GM12878 (cell line): ENCODE results near the gene JAG1.

Experiments
- E2F4 ChIP-seq: IDR thresholded peaks from 2 replicates; pipeline ENCODE4 v1.6.1; 2012; ENCODE audit warnings: low read depth, low read length, improper control_type of control experiment
- EZH2 ChIP-seq: IDR thresholded peaks from 2 replicates; pipeline ENCODE4 v1.6.1; 2012; ENCODE audit warnings: low read depth, mild to moderate bottlenecking, control low read depth, inconsistent platforms, low read length, borderline replicate concordance; ENCODE audit not compliant: control insufficient read depth
- NFYA ChIP-seq: IDR thresholded peaks from 2 replicates; pipeline ENCODE4 v1.6.1; 2011; ENCODE audit warnings: low read depth, mild to moderate bottlenecking, low read length, improper control_type of control experiment, borderline replicate concordance
- TCF12 ChIP-seq: IDR thresholded peaks from 2 replicates; pipeline ENCODE4 v1.6.1; 2011; ENCODE audit warnings: low read depth, mild to moderate bottlenecking, low read length

GRCh38 chr20:10711903-10712451 is 38.2 kb upstream of the JAG1 start:
- TF ChIP-seq E2F4 (no peak), NFYA (no peak), TCF12 (no peak), EZH2 (no peak)
